ENCODE results near the gene TPSD1.
"Not testable (repeated sequence)": the region's sequence is repeated elsewhere in the genome, so short reads cannot be mapped to it uniquely, and the experiment has no call there.

TPSD1 gene

DNA sequence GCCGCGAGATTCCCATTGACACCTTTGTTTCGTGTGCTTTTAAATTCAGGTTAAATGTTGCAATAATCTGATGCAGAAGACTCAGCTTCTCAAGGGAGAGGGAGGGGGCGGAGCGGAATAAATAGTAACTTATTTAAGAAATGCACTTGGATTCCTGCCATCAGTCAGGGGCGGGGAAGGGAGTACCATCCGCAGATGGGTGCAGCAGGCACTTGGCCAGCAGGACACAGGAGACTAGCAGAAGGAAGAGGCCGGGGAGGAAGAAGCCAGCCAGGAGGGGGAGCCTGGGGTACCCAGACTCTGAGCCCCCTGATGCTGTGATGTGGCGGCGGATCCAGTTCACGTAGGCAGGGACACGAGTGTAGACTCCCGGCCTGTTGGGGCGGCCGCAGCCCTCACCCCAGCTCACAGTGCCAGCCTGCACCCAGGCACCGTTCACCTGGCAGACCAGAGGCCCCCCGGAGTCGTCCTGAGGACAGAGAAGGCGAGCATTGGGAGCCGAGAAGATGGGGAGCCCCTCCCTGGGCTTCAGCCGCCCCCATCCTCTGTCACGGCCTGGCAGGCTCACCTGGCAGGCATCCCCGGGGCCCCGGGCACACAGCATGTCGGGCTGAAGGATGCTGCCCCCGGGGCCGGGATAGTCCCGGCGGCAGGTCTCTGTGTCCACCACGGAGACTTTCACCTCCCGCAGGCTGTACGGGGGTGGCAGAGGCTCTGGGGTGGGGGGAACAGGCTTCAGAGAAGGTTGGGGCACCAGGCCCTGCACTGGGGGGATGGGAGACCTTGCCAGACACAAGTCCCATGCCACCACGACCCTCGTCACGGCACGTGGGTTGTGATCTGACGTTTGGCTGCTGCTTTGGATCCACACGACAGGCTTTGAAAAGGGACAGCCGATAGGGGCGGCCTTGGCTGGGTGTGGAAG is 34.0 kb upstream of the TPSD1 start:
- no peak for DNase-seq

DNA sequence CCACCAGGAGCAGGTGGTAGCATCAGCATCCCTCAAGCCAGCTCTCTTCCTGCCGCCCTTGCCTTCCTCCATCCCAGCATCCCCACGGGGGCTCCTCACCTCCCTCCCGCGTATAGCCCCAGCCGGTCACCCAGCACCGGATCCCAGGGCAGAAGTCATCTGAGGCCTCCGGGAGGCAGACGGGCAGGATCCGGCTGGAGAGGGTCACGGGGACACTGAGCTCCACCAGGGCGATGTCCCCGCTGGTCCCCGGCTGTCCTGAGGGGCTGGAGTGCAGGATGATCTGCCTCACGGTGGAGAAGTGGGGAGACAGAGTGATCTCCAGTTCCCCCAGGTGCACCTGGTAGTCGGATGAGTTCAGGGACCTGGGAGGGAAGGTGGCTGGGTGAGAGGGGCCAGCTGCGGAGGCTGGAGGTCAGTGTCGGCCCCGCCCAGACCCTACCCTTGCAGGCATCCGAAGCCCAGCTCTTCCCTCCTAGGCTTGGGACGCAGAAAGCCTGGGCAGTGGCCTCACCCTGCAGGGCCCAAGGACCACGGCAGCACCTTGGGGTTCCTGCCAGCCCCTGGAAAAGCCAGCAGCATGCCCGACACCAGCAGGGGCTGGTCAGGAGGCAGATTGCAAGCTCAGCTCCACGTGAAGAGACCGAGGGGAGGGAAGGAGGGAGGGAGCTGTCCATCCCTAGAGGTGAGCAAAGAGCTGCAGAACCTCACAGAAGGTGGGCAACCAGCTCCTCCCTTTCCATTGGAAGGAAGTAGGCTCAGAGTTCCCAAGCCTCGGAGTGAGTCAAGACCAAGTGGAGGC is 33.1 kb upstream of the TPSD1 start:
- DNase-seq: no peak

DNA sequence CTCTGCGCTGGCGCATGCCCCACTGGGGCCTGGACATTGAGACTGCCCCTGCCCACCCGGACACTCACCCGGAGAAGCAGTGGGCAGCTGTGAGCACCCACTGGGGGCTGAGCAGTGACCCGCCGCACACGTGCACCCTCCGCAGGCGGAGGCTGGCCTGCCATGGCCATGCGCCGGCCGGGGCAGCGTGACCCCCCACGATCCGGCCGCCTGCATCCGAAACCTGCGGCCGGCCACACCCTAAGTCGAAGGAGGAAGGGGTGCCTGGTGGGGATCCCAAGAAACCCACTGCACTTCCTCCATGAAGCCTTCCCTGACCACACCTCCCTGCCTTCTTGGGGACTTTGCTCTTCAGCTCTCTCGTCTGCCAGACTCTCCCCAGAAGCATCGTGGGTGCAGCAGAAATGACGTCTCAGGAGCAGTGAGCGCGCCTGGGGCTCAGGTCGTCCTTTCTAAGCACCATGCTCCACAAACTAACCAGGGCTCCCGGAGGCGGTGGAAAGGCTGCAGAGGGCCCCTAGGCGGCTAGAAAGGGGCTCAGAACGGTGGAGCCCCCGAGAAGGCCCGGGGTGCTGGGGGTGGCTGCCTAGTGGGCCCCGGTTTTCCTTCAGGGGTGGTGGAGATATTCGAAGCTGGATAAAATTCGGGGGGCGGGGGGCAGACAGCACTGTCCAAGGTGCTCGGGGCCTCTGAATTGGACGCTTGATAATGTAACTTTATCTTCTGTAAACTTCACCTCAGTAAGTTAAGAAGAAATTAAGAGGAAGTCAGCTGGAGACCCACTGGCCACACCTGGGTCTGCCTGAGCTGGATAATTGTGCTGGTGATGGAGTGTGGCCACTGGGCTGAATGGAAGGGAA is 32.3 kb upstream of the TPSD1 start:
- no peak for DNase-seq

DNA sequence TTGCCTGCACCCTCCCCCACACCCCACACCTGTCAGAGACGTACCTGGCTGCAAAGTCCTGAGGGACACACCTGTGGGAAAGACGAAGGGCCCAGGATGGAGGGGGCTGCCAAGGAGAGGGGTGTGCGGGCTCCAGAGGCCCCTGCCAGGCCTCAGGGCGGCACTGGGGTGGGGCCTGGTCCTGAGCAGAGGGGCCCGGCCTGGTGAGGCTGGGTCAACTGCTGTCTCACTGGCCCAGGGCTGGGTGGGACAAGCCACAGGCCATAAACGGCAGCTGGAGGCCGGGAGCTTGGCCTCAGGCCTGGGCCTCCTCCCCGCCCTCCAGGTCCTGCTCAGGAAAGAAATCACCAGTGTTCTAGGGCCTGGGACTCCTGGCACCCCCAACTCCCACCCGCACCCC is 31.3 kb upstream of the TPSD1 start:
- DNase-seq: no peak

DNA sequence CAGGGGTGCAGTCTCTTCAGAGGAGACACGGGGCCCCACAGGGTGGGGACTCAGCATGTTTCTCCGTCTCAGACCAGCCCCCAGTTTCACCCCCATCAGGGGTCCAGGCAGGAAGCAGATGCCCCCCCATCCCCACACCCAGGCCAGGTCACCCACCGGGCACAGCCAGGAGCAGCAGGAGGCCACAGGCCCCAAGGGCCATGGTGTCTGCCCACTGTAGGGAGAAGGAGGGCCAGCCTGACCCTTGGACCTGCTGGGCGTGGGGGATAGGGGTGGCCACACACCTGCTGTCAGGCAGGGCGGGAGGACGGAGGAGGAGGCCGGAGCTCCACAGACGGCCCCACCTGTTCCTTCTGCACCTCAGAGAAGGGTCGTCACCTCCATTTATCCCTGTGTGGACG is 30.8 kb upstream of the TPSD1 start, which contains the start of gene TPSG1:
TPSG1 (minus strand) TSS at position 218 of the 401 bp plus-strand sequence; CDS start at position 202, 16 bp downstream.
- no peak for DNase-seq

DNA sequence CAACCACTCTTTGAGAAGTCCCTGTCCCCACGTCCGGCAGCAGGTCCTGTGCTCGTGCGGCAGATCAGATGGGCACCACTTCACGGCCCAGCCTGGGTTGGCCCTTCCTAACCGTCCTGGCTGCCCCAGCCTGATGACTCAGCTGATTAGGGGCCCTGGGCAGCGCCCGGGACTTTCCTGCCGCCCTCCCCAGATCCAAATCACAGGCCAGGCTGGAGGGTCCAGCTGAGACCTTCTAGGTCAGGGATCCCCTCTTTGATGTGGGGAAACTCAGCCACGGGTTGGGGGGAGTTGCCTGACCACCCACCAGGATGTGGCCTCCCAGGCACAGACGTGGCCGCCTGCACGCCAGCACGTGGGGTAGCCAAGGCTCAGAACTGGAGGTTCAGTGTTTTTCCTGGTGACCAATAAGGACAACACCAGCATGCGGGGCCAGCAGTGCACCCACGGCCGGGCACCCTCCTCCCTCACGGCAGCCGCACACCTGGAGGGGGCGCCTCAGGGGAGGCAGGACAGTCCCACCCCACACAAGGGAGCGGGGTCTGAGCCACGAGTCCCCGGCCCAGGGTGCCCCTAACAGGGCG is 30.0 kb upstream of the TPSD1 start:
- DNase-seq: not testable (repeated sequence)

DNA sequence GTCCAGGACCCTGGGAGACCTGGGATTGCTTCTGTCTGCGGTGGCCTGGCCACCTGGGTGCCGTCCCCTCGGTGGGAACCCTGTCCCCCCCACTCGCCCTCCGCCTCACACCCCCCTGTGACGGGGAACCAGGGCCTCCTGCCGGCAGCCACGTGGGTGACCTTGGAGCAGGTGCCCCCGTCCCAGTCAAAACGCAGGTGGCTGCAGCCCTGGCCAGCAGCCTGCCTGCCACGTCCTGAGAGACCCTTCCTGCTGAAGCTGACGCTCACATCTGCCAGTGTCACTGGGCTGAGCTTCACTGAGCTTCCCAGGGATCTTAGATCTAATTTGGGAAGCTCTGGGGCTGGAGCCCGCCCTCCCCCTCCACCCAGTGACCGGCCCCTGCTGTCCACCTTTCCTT is 29.2 kb upstream of the TPSD1 start:
- not testable (repeated sequence) for DNase-seq

DNA sequence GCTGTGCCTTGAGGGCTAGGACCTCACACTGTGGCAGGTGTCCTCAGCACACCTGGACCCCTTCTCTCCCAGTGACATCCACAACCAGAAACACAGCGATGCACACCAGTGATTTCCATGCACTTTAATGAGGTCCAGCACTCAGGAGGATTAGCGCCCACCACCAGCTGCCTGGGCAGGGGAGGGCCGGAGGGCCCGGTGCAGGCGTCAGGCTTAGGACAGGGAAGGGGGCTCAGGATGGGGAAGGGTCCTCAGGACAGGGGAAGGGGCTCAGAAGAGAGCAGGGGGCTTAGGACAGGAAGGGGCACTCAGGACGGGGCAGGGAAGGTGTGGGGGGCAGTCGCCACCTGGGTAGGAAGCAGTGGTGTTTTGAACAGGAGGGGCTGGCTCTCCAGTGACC is 27.6 kb upstream of the TPSD1 start:
- DNase-seq: not testable (repeated sequence)

DNA sequence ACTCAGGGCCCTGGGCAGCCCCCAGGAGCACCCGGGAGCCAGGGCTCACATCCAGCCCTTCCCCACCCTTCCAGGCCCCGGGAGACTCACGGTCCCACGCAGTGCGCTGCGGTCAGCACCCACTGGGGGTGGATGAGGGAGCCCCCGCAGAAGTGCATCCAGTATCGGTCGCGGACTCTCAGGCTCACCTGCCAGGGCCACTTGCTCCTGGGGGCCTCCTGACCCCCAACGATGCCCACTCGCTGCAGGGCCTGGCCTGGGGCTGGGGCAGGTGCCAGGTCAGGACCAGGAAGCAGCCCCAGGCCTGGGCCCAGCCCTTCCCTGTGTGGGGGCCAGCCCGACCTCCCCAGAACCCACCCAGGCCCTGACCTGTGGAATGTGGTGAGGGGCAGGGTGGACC is 26.4 kb upstream of the TPSD1 start:
- not testable (repeated sequence) for DNase-seq

DNA sequence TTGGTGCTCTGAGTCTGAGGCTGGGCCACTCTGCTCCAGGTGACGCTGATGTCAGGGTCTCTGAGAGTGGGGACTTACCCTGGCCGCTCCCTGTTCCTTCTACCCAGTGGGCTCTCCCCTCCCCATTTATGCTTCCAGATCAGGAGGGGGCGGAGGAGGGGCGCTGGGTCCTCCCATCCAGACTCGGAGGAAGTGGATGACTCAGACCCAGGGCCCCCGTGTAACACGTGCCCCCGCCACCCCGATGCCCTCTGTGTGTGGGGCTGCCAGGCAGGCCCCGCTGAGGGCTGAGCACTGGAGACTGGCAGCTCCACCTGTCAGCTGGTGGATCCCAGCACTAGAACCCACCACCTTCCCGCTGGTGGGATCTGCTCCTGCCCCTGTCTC is 25.8 kb upstream of the TPSD1 start, which contains the start of gene TPSB2:
TPSB2 (minus strand) TSS at position 101 of the 387 bp plus-strand sequence. CDS start 233 bp downstream, outside the sequence.
- not testable (repeated sequence) for DNase-seq

DNA sequence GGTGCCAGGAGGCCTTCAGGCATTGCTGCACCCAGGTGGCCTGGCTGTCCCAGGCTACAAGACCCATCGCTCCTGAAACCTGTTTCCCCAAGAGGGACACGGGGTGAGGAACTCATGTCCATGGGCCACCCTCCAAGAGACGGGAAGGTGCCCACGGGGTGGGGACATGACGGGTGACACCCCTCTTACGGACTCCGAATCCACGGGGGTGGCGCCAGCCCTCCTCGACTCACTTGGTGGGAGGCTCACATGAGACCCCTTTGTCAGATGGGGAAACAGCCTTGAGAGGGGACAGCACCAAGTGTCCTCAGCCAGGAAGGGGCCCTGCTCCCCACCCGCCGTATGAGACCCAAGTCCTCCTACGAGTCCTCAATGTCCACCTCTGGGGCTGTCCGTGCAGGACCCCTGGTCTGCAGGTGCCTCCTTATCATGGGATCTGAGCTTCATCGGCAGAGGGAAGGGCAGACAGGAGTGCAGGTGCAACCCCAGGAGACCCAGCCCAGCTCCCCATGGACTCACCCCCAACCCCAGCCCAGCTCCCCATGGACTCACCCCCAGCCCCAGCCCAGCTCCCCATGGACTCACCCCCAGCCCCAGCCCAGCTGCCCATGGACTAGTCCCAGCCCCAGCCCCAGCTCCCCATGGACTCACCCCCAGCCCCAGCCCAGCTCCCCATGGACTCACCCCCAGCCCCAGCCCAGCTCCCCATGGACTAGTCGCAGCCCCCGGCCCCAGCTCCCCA is 25.2 kb upstream of the TPSD1 start:
- not testable (repeated sequence) for DNase-seq

DNA sequence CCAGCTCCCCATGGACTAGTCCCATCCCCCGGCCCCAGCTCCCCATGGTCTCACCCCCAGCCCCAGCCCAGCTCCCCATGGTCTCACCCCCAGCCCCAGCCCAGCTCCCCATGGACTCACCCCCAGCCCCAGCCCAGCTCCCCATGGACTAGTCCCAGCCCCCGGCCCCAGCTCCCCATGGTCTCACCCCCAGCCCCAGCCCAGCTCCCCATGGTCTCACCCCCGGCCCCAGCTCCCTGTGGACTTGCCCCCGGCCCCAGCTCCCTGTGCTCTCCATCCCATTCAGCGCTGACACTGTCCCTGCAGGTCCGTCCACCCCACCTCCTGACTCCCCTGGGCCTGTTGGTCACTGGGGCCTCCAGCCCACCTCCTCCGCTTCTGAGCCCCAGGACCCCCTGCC is 24.6 kb upstream of the TPSD1 start:
- DNase-seq: not testable (repeated sequence)

DNA sequence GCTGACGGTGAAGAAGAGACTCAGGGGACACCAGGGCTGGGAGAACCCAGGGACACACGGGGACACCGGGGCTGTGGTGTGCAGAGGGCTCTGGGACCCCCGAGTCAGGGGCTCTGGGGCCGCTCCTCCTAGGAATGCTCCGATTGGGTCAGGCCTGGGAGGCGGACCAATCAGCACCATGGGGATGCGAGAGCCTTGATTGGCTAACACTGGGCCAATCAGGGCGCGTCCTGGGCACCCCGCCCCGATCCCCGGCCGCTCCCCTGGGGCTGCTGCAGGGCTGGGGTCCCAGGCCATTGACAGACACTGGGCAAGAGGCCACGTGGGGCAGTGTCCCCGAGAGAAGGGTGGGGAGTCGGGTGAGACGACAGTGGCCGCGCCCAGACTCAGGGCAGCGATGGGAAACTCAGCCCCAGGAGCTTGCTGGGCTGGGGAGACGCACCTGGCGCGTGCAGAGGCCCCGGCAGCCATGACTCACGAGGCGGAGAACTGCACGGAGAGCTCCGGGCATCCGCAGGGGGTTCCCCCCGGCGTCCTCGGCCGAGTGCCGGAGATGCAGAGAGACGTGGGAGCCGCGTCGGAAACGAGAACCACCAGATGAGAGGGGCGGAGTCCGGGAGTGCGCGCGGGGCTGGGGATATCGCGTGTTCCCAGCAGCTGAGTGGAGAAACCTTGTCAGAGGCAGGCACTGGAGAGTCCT is 23.7 kb upstream of the TPSD1 start:
- DNase-seq: not testable (repeated sequence)

DNA sequence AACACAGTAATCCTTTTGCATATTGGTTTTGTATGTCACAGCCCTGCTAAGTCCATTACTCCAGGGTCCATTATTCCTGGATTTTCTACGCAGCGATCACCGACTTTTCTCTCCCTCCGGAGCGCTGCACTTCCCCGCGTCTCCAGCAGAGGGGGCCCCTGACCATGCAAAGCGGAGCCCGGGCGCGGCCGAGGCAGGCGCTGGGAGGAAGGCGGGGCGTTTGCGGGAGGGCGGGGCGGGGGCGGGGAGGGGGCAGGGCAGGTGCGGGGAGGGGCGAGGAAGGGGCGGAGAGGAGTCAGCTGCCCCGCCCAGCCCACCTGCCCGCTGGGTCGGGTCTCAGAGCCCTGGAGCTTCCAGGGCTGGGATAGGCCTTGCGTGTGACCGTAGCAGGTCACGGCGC is 19.2 kb upstream of the TPSD1 start:
- DNase-seq: not testable (repeated sequence)

DNA sequence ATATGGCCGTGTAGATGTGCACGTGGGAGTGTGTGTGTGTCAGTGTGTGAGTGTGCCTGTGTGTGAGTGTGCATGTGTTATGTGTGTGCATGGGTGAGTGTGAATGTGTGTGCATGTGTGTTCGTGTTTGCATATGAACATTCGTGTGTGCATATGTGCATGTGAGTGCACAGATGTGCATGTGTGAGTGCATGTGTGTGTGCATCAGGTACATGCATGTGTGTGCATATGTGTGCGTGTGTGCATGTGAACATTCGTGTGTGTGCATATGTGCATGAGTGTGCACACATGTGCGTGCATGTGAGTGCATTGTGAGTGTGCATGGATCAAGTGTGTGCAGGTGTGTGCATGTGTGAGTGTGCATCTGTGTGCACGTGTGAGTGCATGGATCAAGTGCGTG is 17.9 kb upstream of the TPSD1 start:
- no peak for DNase-seq

DNA sequence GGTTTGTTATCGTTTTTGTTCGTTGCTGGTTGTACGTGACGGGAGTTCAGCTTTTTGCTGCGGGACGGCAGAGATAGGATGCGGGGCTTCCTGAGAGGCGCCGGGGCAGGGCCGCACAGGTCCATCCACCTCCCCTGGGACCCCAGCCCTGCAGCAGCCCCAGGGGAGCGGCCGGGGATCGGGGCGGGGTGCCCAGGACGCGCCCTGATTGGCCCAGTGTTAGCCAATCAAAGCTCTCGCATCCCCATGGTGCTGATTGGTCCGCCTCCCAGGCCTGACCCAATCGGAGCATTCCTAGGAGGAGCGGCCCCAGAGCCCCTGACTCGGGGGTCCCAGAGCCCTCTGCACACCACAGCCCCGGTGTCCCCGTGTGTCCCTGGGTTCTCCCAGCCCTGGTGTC is 17.0 kb upstream of the TPSD1 start:
- DNase-seq: not testable (repeated sequence)

DNA sequence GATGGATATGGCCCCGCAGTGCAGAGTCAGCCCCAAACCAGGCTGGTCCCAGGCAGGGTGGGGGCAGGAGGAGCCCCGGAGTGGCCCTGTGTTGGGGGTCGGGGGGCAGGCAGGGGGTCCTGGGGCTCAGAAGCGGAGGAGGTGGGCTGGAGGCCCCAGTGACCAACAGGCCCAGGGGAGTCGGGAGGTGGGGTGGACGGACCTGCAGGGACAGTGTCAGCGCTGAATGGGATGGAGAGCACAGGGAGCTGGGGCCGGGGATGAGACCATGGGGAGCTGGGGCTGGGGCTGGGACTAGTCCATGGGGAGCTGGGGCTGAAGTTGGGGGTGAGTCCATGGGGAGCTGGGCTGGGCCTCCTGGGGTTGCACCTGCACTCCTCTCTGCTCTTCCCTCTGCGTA is 16.3 kb upstream of the TPSD1 start:
- DNase-seq: not testable (repeated sequence)

DNA sequence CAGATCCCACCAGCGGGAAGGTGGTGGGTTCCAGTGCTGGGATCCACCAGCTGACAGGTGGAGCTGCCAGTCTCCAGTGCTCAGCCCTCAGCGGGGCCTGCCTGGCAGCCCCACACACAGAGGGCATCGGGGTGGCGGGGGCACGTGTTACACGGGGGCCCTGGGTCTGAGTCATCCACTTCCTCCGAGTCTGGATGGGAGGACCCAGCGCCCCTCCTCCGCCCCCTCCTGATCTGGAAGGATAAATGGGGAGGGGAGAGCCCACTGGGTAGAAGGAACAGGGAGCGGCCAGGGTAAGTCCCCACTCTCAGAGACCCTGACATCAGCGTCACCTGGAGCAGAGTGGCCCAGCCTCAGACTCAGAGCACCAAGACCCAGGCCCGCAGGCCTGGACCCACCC is 15.4 kb upstream of the TPSD1 start, which contains the start of gene TPSAB1:
TPSAB1 (plus strand) TSS at position 270 of the 400 bp plus-strand sequence. CDS start 234 bp downstream, outside the sequence.
- DNase-seq: not testable (repeated sequence)

DNA sequence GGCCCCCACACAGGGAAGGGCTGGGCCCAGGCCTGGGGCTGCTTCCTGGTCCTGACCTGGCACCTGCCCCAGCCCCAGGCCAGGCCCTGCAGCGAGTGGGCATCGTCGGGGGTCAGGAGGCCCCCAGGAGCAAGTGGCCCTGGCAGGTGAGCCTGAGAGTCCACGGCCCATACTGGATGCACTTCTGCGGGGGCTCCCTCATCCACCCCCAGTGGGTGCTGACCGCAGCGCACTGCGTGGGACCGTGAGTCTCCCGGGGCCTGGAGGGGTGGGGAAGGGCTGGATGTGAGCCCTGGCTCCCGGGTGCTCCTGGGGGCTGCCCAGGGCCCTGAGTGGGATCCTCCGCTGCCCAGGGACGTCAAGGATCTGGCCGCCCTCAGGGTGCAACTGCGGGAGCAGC is 14.8 kb upstream of the TPSD1 start:
- DNase-seq: not testable (repeated sequence)

DNA sequence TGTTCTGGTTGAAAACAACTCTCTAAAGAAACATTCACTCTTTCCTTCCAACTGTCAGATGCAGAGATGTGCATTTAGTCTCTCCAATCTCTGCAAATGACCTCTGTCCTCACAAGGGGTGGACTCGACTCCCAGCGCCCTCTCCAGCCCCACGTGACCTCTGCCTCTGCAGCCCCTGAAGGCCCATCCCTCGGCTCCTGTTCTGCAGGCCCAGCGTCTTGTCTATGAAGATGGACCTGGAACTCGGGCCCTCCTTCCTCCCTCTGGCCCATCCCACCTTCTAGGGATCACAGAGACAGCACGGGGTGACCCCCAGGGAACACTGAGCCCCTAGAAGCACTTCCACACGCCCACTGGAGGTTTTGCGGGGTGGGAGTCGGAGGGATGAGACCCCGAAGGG is 12.5 kb upstream of the TPSD1 start:
- DNase-seq: not testable (repeated sequence)
